Measurements from ENCODE around the gene TMEM253.
A peak's percentile ranks its signal among the peaks of the same experiment; 100 is the strongest.

The TMEM253 gene

GRCh38 chr14:21066882-21067502, 33.9 kb upstream of the TMEM253 start:
- peak; percentile 38 for ATAC-seq (ENCODE audit: low read depth)
- H3K9me3 Mint-ChIP-seq: no peaks in the 10 kb centered on the region
- no peaks in the 10 kb centered on the region for H3K36me3 Mint-ChIP-seq
- H3K4me1 Mint-ChIP-seq: peaks cover 31% of the 10 kb centered on the region
- H3K4me3 Mint-ChIP-seq: no peak overlapping the region
- H3K27ac Mint-ChIP-seq: no peak overlapping the region
- H3K27me3 Mint-ChIP-seq: peaks cover 27% of the 10 kb centered on the region
- DNase-seq (ENCODE audit: low spot score in 2 of 2): no peak

GRCh38 chr14:21068521-21069387, 32.1 kb upstream of the TMEM253 start:
- H3K4me3 Mint-ChIP-seq: peak overlapping the region; percentile 87
- peaks cover 40% of the 10 kb centered on the region for H3K4me1 Mint-ChIP-seq
- peak; percentile 60 for ATAC-seq (ENCODE audit: low read depth)
- no peaks in the 10 kb centered on the region for H3K36me3 Mint-ChIP-seq
- DNase-seq (ENCODE audit: low spot score in 2 of 2): peak; percentile 44 to 47
- H3K27ac Mint-ChIP-seq: no peak overlapping the region
- no peaks in the 10 kb centered on the region for H3K9me3 Mint-ChIP-seq
- H3K27me3 Mint-ChIP-seq: peaks cover 25% of the 10 kb centered on the region

GRCh38 chr14:21069388-21070082, 31.3 kb upstream of the TMEM253 start:
- peak overlapping the region; percentile 81 for H3K27ac Mint-ChIP-seq
- no peak for ATAC-seq (ENCODE audit: low read depth)
- no peaks in the 10 kb centered on the region for H3K9me3 Mint-ChIP-seq
- H3K4me1 Mint-ChIP-seq: peaks cover 40% of the 10 kb centered on the region
- peaks cover 25% of the 10 kb centered on the region for H3K27me3 Mint-ChIP-seq
- H3K4me3 Mint-ChIP-seq: peak overlapping the region; percentile 87
- H3K36me3 Mint-ChIP-seq: no peaks in the 10 kb centered on the region
- DNase-seq (ENCODE audit: low spot score in 2 of 2): peak; percentile 20 to 36

- H3K4me1 Mint-ChIP-seq: peaks cover 40% of the 10 kb centered on the region
- no peak for DNase-seq (ENCODE audit: low spot score in 2 of 2)
- peak within 1 kb of the TSS; percentile 81 for H3K27ac Mint-ChIP-seq
- no peaks in the 10 kb centered on the region for H3K9me3 Mint-ChIP-seq
- peak within 1 kb of the TSS; percentile 89 for H3K4me3 Mint-ChIP-seq
- H3K27me3 Mint-ChIP-seq: peaks cover 24% of the 10 kb centered on the region
- peak; percentile 7 for ATAC-seq (ENCODE audit: low read depth)
- no peaks in the 10 kb centered on the region for H3K36me3 Mint-ChIP-seq
These were observed 30.7 kb upstream of the TMEM253 start, which contains the start of gene ARHGEF40 for GRCh38 chr14:21070083-21070609. Gene ARHGEF40, plus strand, starts transcription at chr14:21070304. Its CDS starts 93 bp downstream, at chr14:21070397.

GRCh38 chr14:21070610-21071224, 30.1 kb upstream of the TMEM253 start:
- Mint-ChIP-seq H3K4me1 (peaks cover 40% of the 10 kb centered on the region), H3K27ac (peak overlapping the region; percentile 17), H3K36me3 (no peaks in the 10 kb centered on the region), H3K9me3 (no peaks in the 10 kb centered on the region), H3K27me3 (peaks cover 22% of the 10 kb centered on the region), H3K4me3 (peak overlapping the region; percentile 89)
- DNase-seq (ENCODE audit: low spot score in 2 of 2) (peak; percentile 11 to 27), ATAC-seq (ENCODE audit: low read depth) (peak; percentile 28)

- H3K9me3 Mint-ChIP-seq: no peaks in the 10 kb centered on the region
- ATAC-seq (ENCODE audit: low read depth): peak; percentile 57
- H3K4me3 Mint-ChIP-seq: peak overlapping the region; percentile 89
- H3K27ac Mint-ChIP-seq: peak overlapping the region; percentile 17
- H3K4me1 Mint-ChIP-seq: peaks cover 40% of the 10 kb centered on the region
- peak; percentile 28 to 56 for DNase-seq (ENCODE audit: low spot score in 2 of 2)
- H3K36me3 Mint-ChIP-seq: no peaks in the 10 kb centered on the region
- H3K27me3 Mint-ChIP-seq: peaks cover 22% of the 10 kb centered on the region
These were observed 29.4 kb upstream of the TMEM253 start for GRCh38 chr14:21071225-21072030.

GRCh38 chr14:21072031-21072473, 28.8 kb upstream of the TMEM253 start:
- no peaks in the 10 kb centered on the region for H3K36me3 Mint-ChIP-seq
- H3K27me3 Mint-ChIP-seq: peaks cover 22% of the 10 kb centered on the region
- peak overlapping the region; percentile 89 for H3K4me3 Mint-ChIP-seq
- peaks cover 40% of the 10 kb centered on the region for H3K4me1 Mint-ChIP-seq
- no peak overlapping the region for H3K27ac Mint-ChIP-seq
- DNase-seq (ENCODE audit: low spot score in 2 of 2): no peak
- ATAC-seq (ENCODE audit: low read depth): no peak
- H3K9me3 Mint-ChIP-seq: no peaks in the 10 kb centered on the region

GRCh38 chr14:21072781-21073339, 28.0 kb upstream of the TMEM253 start:
- H3K9me3 Mint-ChIP-seq: no peaks in the 10 kb centered on the region
- no peak overlapping the region for H3K4me3 Mint-ChIP-seq
- peaks cover 40% of the 10 kb centered on the region for H3K4me1 Mint-ChIP-seq
- no peak for DNase-seq (ENCODE audit: low spot score in 2 of 2)
- H3K27ac Mint-ChIP-seq: no peak overlapping the region
- H3K36me3 Mint-ChIP-seq: no peaks in the 10 kb centered on the region
- no peak for ATAC-seq (ENCODE audit: low read depth)
- H3K27me3 Mint-ChIP-seq: peaks cover 22% of the 10 kb centered on the region

- no peak for DNase-seq (ENCODE audit: low spot score in 2 of 2)
- no peaks in the 10 kb centered on the region for H3K9me3 Mint-ChIP-seq
- no peak overlapping the region for H3K4me3 Mint-ChIP-seq
- H3K27ac Mint-ChIP-seq: no peak overlapping the region
- H3K36me3 Mint-ChIP-seq: no peaks in the 10 kb centered on the region
- no peak for ATAC-seq (ENCODE audit: low read depth)
- peaks cover 33% of the 10 kb centered on the region for H3K4me1 Mint-ChIP-seq
- peaks cover 19% of the 10 kb centered on the region for H3K27me3 Mint-ChIP-seq
These were observed 26.9 kb upstream of the TMEM253 start for GRCh38 chr14:21073921-21074320.

GRCh38 chr14:21074398-21075272, 26.2 kb upstream of the TMEM253 start:
- Mint-ChIP-seq H3K9me3 (no peaks in the 10 kb centered on the region), H3K36me3 (no peaks in the 10 kb centered on the region), H3K27me3 (peaks cover 14% of the 10 kb centered on the region), H3K27ac (no peak overlapping the region), H3K4me3 (no peak overlapping the region), H3K4me1 (peaks cover 26% of the 10 kb centered on the region)
- no peak for DNase-seq (ENCODE audit: low spot score in 2 of 2)
- ATAC-seq (ENCODE audit: low read depth): no peak

GRCh38 chr14:21075719-21076437, 25.0 kb upstream of the TMEM253 start:
- H3K4me1 Mint-ChIP-seq: peaks cover 17% of the 10 kb centered on the region
- peaks cover 15% of the 10 kb centered on the region for H3K27me3 Mint-ChIP-seq
- ATAC-seq (ENCODE audit: low read depth) (no peak), DNase-seq (ENCODE audit: low spot score in 2 of 2) (no peak)
- no peak overlapping the region for H3K4me3 Mint-ChIP-seq
- no peaks in the 10 kb centered on the region for H3K36me3 Mint-ChIP-seq
- no peaks in the 10 kb centered on the region for H3K9me3 Mint-ChIP-seq
- no peak overlapping the region for H3K27ac Mint-ChIP-seq
